Fibroblast of pulmonary artery (primary cell): ENCODE results near the gene CLDN9.

Experiments used
- DNase-seq: peaks from one replicate; pipeline ENCODE4 v3.0.0-alpha.2; 2010; ENCODE audit warnings: low read depth
- H3K4me3 ChIP-seq: replicated peaks from 2 replicates; pipeline ENCODE4 v1.5.1; 2011; ENCODE audit warnings: low read depth, mild to moderate bottlenecking, control low read depth, low read length, moderate library complexity
- CTCF ChIP-seq: IDR thresholded peaks from 2 replicates; pipeline ENCODE4 v1.5.1; 2011; ENCODE audit warnings: mild to moderate bottlenecking, control low read depth, low read length, inconsistent platforms; ENCODE audit errors: missing control alignments

Gene CLDN9

GRCh38 chr16:3058139-3059030 is 45.7 kb downstream of the CLDN9 start:
- peak overlapping the region; percentile 77 for H3K4me3 ChIP-seq
- no peak for TF ChIP-seq CTCF
- DNase-seq = peak; percentile 23

DNA sequence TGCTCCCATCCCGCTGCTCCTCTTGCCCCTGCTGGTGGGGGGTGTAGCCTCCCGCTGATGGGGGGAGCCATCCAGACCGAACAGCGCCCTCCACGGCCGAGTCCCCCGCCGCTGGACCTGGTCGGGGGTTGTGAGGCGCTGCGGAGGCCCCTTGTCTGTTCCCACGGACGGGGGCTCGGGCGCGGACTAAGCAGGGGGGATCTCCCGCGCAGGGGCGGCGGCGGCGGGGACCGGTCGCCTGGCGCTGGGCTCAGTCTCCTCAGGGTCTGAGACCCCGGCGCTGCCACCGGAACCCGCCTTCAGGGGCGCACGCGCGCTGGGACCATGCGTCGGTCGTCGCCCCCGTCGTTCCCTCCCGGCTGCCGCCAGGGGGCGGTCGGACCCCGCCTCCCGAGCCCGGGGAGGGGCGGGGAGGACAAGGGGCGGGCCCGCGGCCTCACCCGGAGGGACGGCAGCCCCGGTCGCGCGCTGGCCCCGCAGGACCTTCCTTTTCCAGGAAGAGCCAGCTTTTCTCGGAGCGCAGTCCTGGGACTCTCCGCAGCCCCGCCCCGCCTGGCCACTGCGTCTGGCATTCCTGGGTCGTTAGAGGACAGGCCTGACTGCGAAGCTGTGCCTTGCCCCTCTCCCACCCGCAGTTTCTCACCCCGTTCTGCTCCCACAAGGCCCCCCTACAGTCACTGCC is 46.5 kb downstream of the CLDN9 start:
- peak overlapping the region; percentile 77 for H3K4me3 ChIP-seq
- peak; percentile 37 for TF ChIP-seq CTCF
- peak; percentile 86 for DNase-seq

DNA sequence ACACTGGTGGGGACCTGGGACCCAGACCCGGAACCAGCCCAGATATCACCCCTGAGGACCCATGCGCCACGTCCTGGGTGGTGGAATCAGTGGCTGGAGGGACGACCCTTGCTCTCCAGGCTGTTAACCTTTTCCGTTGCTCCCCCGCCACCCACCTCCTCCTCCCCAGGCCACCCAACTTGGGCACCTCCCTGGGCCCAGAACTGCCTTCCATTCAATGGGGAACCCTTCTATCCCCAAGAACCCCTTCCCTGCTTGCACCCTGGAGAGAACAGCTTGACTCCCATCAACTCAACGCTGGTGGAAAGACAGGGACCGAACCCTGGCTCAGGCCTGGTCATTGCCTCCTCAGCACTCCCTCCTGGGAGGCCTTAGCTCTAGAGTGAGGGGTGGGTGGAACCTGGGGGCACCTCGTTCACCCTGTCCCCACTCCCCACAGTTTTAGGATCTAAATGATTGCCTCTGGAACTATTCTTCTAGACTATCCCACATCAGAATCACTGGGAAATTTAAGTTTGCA is 47.1 kb downstream of the CLDN9 start:
- peak overlapping the region; percentile 29 for H3K4me3 ChIP-seq
- no peak for DNase-seq
- no peak for TF ChIP-seq CTCF

DNA sequence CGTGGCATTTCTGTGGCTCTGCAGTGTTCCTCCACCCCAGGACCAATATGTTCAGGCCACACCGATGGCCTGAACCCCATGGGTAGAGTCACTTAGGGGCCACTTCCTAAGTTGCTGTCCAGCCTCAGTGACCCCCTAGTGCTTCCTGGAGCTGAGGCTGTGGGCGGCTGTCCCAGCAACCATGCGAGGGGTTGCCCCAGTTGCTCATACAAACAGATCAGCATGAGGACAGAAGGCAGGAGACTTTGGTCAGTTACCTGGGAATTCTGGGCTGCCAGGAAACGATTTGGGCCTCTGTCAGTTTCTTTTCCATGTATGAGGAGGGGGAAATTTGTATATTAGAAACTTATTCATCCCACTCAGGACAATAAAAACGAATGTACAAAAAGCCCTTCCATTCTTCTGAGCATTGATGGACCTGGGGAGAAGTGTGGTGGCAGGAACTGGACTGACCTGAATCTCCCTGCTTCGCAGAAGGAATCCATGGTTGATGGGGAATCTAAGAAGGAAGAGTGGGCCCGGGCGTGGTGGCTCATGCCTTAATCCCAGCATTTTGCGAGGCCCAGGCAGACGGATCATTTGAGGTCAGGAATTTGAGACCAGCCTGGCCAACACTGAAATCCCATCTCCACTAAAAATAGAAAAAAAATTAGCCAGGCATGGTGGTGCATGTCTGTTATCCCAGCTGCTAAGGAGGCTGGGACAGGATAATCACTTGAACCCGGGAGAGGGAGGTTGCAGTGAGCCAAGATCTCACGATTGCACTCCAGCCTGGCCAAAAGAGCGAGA is 47.8 kb downstream of the CLDN9 start:
- TF ChIP-seq CTCF = no peak
- no peak overlapping the region for H3K4me3 ChIP-seq
- no peak for DNase-seq

GRCh38 chr16:3062553-3062952 is 49.8 kb downstream of the CLDN9 start:
- TF ChIP-seq CTCF = no peak
- no peak overlapping the region for H3K4me3 ChIP-seq
- no peak for DNase-seq

GRCh38 chr16:3063625-3064386 is 51.1 kb downstream of the CLDN9 start:
- no peak for TF ChIP-seq CTCF
- H3K4me3 ChIP-seq = no peak overlapping the region
- DNase-seq = no peak
